NCI-H526 (cell line): Measurements from ENCODE around the gene EPN3.

Experiments
- DNase-seq, 2 experiments: peaks; one replicate each; lab custom pipeline; 2025; lab: John Stamatoyannopoulos, UW

Gene EPN3

DNA sequence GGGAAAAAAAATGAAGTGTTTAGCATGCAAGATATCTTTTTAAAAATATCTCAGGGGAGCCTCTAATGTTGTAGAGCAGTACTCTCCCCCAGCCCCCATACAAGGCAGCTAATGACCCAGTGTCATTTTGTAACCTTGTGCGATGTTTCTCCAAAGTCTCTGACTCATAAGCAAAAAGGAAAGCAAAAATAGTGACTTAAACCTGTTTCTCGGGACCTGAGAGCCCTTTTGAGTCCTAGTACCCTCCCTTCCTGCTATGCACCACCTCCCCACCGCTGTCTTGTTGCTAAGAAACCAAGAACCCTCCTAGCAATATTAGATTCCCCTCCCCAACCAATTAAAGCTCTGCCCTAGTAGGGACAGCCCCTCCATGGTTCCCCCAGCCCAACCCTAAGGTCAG, 21.5 kb upstream of the EPN3 start:
- no peak for DNase-seq

DNA sequence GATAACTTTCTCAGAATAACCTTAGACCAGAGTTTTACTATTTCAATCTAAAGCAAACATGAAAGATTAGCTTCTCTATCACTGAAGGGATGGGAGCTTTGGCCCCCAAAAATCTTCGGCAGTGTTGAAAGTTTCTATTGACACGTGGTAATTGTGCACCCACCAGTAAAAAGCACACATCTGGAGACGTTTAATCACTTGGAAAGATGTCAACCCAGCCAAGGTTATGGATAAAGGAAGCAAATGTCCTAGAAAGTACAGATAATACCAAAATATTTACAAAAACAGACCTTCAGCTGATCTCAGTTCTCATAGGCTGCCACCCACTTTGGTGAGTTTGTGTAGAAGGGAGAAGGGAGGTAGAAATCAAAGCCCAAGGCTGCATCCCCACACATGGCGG, 19.0 kb upstream of the EPN3 start:
- no peak for DNase-seq

DNA sequence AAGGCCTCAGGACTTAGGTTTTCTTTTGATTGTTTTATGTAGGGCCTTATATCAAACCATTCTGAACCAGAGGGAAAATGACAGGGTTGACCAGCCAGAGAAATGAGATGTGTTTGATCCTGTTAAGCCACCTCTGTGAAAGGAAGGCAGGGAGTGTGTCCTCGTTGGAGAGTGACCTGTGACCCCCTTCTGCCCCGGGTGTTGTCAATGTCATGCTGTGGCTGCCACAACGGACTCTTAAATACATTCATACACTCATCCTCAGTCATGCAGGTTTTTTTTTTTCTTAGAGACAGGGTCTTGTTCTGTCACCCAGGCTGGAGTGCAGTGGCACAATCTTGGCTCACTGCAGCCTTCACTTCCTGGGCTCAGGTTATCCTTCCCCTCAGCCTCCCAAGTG, 18.1 kb upstream of the EPN3 start:
- DNase-seq = no peak

GRCh38 chr17:50514936-50515702, 17.4 kb upstream of the EPN3 start:
- DNase-seq = no peak

DNA sequence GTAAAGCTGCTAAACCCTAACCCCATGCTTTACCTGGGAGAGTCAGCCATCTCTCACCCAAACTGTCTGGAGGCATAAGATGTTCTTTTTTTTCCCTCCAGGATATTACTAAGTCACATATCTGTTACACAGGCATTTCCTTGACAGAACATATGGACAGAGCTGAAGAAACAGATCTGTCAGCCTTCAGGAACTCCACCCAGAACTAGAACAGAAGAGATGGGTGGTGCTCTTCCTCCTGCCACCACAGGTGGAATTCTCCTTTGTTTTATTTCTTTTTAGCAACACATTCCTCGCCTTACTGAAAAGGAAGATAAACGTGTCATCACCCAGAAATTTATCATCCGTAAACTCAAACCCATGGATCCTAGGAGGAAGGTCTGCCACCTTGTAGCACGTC, 15.5 kb upstream of the EPN3 start:
- DNase-seq = no peak

DNA sequence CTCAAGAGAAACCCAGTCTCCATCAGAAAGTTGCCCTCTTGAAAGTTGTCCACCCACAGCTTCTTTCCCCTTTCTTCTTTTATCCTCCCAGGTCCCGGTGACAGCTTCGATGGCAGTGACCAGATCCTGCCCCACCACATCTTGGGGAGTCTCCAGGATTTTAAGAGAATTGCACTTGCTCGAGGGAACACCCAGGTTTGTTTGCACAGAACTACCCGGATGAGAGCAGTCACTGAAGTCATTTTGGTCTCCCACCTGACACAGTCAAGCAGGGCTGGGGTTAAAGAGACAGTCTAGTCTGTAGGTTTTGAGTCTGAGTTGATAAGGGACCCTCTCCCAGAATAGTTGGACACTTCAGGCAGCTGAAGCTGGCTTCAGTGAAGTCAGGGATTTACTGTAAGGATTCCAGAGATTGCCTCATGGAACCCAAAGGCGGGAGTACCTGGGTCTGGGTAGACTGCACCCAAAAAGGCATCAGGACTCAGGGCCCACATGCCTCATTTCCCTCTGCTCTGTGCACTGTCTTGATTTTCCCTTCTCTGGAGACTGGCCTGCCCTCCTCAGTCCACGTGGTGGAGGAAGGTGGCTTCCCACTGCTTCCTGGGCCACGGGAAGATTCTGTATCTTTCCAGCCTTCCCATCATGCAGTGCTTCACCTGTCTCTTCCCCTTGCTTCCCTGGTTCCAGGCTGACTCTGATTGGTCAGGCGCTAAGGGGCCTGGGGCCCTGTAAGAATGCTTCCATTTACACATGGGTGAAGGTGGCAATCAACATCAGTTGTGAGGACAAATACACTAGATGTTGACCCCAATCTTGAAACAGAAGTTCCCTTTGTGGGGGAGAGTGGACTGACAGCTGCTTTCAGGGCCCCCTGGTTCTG, 14.8 kb upstream of the EPN3 start:
- DNase-seq = no peak

GRCh38 chr17:50518384-50519023, 14.0 kb upstream of the EPN3 start:
- DNase-seq = no peak

GRCh38 chr17:50519141-50519834, 13.2 kb upstream of the EPN3 start:
- DNase-seq = no peak

DNA sequence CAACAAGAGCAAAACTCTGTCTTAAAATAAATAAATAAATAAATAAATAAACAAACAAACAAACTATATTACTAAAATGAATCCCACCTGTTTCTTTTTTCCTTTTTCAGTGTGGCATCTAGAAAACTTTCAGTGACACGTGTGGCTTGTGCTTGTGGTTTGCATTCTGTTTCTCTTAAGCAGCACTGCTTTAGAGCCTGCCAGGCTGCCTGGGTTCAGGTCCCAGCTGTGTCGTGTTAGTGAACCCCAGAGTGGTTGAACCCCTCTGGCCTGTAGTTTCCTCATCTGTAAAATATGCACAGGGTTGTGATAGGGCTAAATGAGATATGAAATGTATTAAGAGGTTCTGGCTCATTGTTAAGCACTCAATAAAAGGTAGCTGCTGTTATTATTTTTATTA, 12.1 kb upstream of the EPN3 start:
- DNase-seq = no peak

DNA sequence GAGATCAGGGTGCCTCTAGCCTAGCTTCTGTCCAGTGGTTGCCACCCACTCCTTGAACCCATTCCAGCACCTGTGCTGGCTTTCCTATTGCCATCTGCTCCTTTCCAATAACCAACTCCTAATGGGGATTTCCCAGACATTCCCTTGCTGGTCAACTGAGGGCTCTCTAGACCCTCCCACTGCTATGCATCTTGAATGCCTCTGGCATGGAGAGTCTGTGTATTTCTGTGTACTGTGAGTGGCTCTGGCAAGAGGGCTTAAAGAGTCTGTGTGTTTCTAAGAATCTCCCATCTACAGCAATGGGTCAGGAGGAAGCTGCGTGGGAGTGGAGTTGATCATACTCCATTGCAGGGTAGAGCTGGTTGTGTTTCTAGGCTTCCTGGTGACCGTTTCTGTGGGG, 11.0 kb upstream of the EPN3 start:
- DNase-seq = no peak

GRCh38 chr17:50522766-50523165, 9.8 kb upstream of the EPN3 start:
- no peak for DNase-seq

- no peak for DNase-seq
Measured at GRCh38 chr17:50523208-50523607, 9.3 kb upstream of the EPN3 start.

- DNase-seq = no peak
Measured at GRCh38 chr17:50524838-50525237, 7.7 kb upstream of the EPN3 start.

GRCh38 chr17:50527155-50527762, 5.3 kb upstream of the EPN3 start:
- no peak for DNase-seq

DNA sequence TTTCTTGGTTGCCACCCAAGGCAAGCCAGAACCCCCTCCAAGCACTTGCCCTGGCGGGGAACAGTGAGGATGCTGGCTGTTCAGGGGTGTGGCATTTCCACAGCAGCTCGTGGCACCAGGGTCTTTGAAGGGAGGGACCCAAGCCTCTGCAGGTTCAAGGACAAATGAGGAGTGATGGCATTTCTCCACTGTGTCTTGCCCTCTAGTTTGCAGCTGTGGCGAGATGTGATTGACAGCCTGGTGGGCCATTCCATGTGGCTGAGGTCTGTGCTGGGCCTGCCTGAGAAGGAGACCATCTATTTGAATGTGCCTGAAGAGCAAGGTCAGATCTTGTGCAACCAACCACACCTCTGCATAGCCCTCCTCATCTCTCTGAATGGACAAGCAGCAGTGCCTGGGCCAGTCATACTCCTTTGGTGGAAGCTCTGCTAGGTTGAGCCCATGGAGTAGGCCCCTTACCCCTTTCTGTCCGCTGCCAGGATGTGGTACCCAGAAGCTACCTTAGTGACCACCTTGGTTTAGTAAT, 4.5 kb upstream of the EPN3 start:
- no peak for DNase-seq

DNA sequence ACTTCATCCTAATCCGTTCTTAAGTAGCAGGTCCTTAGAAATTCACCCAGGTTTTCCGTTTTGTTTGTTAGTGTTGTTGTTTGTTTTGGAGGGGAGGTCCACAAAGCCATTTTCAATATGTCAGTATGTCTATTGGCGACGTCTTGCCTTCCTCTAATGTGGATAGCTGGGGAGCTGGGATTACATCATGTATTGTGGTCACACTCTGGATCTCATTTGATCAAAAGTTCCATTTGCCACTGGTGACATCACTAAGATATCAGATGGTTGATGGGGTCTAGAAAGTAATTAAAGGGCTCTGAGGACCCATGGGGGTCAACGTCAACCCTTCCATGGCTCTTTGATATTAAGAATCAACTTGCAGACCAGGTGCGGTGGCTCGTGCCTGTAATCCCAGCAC, 2.7 kb upstream of the EPN3 start:
- DNase-seq = no peak

GRCh38 chr17:50531428-50532025, 1.0 kb upstream of the EPN3 start:
- no peak for DNase-seq

- DNase-seq = peak in 1 of 2 experiments; percentile 65
Measured at GRCh38 chr17:50533185-50533584, 650 bp downstream of the EPN3 start.

- DNase-seq = peak in 1 of 2 experiments; percentile 57
Measured at GRCh38 chr17:50533720-50534148, 1.2 kb downstream of the EPN3 start.

- peak in 1 of 2 experiments; percentile 79 for DNase-seq
Measured at GRCh38 chr17:50534222-50534978, 1.9 kb downstream of the EPN3 start.
